Measurements from ENCODE around the gene EMC6.

EMC6 gene

DNA sequence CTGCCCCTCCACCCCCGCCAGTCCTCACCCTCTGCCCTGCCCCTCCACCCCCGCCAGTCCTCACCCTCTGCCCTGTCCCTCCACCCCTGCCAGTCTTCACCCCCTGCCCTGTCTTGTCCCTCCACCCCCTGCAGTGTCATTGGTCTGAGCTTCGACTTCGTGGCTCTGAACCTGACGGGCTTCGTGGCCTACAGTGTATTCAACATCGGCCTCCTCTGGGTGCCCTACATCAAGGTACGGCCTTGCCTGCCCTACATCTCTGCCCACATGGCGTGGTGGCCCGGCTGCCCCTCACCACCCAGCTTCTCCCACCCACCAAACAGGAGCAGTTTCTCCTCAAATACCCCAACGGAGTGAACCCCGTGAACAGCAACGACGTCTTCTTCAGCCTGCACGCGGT, 12.3 kb upstream of the EMC6 start:
- DNase-seq (ENCODE audit: low read depth in 2 of 2), result no peak

DNA sequence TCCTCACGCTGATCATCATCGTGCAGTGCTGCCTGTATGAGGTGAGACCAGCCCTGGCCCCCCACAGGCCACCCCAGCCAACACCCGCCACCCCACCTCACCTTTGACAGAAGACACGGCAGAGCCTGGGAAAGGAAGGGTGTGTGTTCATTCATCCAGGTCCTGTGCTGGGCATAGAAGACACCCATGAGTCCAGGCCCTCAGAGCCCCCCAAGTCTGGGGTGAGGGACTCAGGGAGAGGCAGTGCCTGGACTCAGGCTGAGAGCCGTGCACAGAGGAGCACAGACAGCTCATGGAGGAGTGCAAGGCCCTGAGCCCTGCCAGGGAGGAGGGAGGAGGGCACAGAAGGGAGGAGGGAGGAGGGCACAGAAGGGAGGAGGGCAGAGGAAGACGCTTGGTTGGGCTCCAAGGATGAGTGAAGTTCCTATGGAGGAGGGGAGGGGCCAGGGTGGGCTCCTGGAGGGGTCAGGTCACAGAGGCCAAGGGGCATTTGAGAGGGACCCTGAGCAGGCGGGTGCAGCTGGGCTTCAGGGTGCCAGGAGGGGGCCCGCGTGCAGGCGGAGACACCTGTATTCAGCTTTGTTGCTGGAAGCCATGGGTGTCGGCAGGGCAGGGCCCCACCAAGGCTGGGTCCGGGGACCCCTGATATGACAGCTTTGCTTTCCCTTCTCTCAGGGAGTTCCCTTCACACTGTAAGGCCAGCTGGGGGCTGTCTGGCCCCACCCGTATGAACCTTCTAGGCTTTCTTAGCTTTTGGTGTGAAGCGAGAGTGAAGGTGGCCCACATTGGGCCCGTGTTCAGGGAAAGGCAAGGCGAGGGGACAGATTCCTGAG, 11.6 kb upstream of the EMC6 start:
- no peak for DNase-seq (ENCODE audit: low read depth in 2 of 2)

DNA sequence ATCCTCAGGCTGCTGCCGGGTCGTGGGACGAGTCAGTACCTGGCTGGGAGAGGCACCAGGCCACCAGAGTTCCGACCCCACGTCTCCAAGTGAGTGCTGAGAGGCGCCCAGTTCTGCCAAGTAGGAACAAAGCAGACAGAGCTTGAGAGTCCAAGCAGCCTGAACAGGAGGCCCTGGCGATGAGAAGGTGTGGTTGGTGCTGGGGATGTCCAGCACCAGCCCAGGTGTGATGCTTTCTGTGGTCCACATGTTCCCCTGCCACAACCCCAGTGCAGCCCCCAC, 11.1 kb upstream of the EMC6 start:
- no peak for DNase-seq (ENCODE audit: low read depth in 2 of 2)

DNA sequence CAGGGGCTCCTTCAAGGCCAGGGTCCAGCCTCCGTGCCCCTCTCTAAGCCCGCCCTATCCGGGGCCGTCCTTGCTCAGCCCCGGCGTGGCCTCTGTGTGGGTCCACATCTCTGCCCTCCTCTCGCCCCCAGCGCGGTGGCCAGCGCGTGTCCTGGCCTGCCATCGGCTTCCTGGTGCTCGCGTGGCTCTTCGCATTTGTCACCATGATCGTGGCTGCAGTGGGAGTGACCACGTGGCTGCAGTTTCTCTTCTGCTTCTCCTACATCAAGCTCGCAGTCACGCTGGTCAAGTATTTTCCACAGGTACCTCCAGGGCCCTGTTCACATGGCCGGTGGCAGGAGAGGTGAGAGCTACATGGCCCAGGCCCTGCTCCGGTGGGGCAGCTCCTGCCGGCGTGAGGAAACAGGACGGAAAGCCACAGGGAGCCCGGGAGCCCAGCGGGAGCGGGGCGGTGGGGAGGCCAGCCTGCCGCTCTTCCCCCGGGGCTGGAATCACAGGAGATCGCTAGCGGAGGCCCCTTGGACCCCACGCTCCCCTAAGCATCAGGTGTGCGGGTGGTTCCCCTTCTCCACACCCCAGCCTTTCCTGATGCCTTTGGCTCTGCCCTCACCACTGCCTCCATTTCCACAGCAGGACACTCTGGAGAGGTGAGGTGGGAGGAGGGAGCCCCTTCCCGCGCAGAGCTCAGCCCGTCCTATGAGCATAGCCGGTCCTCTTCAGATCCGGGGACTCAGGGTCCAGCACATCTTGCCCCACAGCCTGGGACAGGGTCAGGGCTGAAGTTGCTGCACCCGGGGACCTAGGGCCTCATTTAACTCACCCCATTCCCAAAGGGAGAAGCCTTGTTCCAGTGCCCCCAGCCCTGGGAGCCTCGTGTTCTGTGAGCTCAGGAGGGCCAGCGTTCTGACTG, 10.5 kb upstream of the EMC6 start:
- DNase-seq (ENCODE audit: low read depth in 2 of 2), result no peak

DNA sequence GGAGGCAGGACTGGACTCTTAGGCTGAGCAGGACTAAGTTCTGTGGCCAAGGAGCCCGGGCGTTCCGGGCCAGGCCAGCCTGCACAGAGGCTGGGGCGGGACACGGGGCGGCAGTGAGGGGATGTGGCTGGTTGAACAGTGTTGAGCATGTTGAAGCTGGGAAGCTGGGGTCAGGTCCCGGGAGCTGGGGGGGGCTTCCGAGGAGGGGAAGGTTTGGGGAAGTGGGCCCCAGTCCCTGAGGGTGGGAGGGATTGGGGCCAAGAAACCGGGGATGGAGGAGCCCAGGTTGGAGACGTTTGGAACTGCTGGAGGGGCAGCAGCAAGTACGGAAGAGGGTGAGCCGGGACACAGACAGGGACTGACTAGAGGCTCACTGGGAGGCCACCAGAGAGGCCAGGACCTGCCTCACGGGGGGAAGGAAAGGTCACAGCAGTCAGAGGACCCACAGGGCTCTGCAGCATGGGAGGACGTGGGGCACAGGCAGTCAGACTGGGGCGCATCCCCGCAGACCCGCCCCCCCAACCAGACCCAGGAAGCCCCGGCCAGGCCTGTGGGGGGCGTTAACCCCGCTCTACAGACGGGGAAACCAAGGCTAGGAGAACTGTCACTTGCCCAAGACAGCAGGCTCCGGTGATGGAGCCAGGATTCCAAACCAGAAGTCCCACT, 9.7 kb upstream of the EMC6 start:
- DNase-seq (ENCODE audit: low read depth in 2 of 2), result no peak

DNA sequence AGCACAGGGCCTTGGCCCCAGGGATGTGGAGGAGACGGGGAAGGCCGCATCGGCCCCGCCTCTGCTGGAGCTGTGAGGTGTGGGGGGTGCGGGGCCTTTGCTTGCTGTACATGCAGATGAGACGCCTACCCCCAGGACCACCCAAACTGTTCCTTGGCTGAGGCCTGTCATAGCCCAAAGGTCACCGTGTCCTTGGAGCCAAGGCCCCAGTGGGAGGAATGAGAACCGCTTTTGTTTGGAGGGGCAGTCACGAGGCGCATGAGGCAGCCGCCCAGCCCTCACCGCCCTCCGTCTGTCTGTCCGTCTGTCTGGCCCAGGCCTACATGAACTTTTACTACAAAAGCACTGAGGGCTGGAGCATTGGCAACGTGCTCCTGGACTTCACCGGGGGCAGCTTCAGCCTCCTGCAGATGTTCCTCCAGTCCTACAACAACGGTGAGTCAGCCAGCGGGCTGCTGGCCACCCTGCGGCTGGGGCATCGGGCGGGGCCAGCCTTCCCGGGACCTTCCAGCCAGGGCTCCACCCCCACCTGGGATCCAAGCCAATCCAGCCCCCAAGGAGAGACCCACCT, 9.0 kb upstream of the EMC6 start:
- no peak for DNase-seq (ENCODE audit: low read depth in 2 of 2)

DNA sequence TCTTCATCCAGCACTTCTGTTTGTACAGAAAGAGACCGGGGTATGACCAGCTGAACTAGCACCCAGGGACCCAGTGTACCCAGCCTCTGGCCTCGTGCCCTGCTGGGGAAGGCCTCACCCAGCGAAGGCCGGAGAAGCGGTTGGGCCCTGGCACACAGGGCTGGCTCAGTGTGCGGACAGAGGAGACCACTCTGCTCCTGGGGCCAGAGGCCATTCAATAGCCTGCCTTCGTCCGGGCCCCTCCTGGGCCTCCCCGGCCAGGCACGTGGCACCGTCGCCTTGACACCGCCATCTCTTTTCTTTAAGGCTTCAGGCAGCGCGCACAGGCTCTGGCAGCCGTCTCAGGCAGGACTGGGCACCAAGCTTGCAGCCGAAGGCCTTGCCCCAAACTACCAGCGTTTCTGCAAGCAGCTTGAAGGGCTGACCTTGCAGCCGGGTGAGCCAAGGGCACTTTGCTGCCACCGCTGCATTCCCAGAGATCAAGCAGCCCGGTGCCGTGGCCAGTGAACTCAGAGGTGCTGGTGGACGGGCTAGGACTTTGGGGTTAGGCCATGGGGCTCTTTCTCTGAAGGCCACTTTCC, 8.2 kb upstream of the EMC6 start:
- DNase-seq (ENCODE audit: low read depth in 2 of 2), result no peak

DNA sequence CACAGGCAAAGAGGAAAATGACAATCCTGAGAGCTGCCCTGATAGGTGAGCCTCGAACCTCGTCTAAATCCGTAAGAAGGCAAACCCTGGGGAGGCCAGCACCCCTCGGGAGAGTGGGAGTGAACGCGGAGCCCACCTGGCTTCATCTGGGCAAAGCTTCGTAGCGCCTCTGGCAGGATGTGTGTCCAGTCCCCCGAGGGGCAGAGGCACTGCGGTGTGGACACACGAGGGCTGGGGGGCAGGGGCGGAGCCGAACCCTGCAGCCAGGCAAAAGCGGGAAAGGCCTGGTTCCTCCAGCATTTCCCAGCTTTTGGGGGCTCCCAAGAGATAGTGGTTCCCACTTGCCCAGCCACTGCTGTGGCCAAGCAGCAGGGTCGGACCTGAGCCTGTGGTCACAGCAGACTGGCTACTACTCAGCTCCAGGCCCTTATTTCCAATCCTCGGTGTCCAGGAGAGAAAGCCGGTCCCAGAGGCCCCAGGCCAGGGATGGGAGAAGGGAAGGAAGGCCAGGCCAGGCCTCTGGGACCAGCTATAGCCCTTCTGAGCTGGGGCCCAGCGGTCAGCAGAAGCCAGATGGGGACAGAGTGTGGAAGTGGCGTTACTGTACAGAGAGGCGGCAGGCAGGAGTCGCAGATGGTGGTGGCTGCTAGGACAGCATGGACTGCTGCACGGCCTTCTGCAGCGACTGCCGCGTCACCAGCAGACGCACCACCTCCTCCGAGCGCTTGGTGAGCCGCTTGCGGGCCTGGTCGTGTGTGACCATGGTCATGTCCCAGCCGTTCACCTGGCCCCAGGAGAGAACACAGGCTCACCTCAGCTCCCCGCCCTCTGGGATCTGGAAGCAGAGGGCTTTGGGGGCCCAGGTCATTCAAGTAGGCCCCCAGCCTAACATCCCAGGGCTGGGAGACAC, 5.3 kb upstream of the EMC6 start:
- DNase-seq (ENCODE audit: low read depth in 2 of 2), result no peak

DNA sequence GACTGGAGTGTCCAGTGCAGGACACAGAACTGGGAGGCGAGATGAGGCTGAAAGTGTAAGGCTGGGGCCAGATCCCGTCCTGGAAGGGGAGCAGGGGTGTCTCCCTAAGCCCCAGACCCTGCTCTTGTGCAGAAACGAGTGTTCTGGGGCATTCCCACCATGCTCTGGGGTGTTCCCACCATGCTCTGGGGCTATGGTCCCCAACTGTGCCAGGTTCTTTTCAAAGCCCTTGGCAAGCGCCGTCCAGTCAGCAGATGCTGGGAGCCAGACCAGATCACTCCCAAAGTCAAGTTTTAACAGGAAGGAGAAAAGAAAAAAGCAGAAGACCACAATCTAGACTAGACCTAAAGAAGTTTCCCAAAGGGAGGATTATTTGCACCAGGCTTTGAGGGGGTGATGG, 2.8 kb upstream of the EMC6 start:
- no peak for DNase-seq (ENCODE audit: low read depth in 2 of 2)

DNA sequence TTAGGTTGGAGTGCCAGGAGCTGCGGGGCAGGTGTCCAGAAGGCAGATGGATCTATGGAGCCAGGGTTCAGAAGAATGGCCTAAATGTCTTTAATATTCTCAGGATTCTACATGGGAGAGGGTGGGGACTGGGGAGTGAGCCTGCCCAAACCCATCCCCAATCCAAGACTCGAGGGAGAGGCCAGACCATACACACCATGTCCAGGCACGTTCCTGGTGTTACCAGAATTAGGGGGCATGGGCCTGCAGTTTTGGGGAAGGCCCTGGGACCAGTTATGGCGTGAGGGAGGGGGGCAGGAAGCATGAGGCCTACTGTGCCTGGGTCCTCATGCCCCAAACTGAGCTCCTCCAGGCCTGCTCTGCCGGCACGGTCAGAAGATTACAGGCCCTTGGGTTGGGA, 2.1 kb upstream of the EMC6 start:
- no peak for DNase-seq (ENCODE audit: low read depth in 2 of 2)

DNA sequence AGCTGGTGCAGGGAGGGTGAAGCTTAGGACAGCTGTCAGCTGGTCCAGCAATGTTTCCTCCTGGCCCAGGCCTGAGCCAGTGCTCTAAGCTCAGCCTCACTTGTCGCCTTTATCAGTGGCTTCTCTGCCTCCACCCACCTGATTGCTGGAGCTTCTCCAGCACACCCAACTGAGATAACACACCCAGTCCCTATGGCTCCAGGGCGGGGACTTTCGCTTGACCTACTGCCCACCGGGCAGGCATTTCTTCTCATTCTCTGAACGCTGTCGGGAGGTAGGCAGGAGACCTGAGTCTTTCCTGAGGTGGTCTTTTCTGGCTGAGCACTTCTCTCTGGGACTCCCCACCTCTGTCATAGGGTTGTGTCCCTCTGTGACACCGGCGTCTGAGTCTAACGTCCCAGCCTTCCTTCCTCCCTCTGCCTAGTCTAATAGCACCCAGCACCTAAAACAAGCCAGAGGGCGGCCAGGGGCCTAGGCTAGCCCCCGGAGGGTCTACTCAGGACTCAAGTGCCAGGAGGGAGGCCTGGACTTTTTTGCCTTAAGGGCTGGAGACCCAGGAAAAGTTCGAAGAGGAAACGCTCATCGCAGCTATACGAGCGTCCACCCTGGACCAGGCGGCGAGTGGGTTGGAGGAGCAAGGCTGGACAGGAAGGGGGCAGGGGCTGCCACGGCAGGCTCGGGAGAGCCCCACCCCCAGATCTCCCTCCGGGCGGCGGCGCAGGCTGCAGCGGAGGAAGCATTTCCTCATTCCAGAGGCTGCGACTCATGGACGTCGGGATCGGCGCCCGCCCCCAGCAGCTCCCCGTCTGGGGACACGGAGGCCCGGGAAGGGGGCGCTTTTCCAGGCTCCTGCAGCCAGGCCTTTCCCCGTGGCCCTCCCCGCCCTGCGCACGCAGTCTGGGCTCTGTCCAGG, 990 bp upstream of the EMC6 start:
- DNase-seq (ENCODE audit: low read depth in 2 of 2), result no peak

DNA sequence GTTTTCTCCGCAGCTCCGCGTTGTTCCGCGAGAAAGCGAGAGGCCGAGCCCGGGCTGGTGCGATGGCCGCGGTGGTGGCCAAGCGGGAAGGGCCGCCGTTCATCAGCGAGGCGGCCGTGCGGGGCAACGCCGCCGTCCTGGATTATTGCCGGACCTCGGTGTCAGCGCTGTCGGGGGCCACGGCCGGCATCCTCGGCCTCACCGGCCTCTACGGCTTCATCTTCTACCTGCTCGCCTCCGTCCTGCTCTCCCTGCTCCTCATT, 404 bp downstream of the EMC6 start:
- no peak for DNase-seq (ENCODE audit: low read depth in 2 of 2)

DNA sequence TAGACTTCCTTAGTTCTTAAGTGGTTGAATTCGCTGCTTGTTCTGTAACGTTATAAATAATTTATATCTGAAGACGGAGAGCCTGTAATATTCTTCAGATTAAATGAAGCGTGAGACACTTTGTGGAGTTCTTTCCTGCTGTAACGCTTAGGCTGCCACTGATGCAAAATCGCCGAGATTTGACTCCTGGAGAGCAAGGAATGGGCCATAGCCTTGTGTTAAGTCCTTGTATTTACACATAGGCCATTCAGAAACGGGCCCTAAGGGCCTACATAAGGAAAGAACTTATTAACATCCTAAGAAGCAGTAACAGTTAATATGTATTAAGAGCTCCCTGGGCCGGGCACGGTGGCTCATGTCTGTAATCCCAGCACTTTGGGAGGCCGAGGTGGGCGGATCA, 936 bp downstream of the EMC6 start:
- no peak for DNase-seq (ENCODE audit: low read depth in 2 of 2)

DNA sequence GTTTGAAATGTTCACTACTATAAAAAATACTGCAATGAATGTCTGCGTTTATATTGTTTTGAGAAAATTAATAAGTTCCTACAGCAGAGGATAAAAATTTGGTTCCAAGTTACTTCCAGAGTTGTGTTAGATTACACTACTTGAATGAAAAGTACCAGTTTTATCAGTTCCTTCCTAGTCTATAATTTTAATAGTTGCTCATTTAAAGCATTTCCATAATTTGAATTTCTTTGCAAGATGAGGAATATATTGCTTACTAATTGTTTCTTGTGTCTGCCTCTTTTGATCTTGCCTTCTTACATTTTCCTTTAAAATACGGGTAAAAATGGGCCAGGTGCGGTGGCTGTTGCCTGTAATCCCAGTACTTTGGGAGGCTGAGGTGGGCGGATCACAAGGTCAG, 4.0 kb downstream of the EMC6 start:
- no peak for DNase-seq (ENCODE audit: low read depth in 2 of 2)

DNA sequence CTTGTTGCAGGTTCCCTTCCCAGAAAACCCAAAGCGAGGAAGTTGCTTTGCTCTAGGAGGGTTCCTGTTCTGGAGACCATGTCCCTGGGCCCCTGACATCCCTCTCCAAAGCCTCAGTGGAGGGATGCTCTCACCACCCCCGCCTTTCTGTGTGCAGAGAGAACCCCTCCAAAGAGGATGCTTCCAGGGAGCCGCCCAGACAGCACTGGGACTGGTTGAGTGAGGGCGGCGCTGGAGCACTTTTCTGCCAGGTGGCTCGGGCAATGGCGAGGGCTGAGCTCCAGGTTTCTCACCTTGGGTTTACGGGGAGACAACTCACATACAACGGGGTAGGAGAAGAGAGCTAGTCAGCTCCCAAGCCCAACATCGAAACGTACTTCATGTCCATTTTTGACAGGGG, 7.3 kb downstream of the EMC6 start:
- DNase-seq (ENCODE audit: low read depth in 2 of 2), result no peak

DNA sequence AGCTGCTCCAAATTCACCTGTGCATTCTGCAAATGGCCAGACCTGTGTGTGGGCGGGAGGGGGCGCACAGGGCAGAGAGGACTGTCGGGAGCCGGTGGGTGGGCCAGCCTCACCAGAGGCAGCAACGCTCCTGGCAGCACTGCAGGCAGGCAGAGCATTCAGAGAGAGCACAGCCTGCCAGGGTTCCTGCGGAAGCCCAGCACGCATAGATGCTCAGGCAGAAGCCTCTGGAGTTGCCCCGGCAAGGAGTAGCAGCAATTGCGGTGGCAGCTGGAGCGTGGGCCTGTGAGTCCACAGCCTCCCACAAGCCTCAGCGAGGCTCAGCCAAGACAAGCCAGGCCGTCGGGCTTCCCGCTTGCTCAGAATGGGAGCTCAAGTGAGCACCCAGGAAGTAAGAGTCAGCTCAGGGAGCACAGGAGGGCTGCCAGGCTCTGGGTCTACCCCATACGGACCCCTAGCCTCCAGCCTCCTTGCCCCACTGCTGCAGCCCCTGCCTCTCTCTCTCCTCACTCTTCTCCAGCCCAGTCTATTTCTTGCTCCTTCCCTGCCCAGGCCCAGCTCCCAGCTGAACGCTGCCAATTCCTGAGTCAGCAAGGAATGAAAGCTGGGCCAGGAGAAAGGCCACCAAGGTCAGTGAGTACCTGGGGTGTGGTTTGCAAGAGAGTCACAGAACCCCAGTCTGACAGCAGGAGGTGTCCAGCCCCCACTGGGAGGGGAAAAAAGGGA, 9.6 kb downstream of the EMC6 start:
- no peak for DNase-seq (ENCODE audit: low read depth in 2 of 2)

DNA sequence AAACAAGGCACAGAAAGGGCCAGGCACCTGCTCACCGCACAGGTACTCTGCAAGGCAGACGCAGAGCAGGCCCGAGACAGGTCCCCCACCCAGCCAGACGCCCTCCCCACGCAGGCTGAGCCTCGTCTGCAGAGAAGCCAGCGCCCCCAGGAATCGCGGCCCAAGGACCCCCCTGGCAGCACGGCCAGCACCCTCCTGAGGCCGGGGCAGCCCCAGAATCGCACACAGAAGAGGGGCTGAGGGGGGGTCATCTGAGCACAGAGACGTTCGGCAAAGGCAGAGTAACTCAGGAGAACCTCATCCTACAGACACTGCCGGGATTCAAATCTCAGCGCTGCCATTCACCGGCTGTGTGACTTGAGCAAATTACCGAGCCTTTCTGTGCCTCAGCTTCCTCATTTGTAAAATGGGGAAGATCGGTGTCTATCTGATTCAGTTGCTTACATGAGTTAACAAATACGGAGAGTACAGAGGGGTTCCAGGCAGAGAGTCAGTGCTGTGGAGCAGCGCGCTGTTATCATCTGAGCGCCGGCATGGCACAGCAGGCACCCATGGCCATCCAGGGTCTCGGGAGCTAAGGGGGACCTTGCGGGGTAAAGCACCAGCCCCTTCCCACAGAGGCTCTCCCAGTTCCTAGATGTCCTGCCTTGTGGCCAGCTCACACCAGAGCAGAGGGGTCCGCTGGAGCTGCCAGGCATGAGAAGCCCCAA, 10.4 kb downstream of the EMC6 start:
- no peak for DNase-seq (ENCODE audit: low read depth in 2 of 2)

DNA sequence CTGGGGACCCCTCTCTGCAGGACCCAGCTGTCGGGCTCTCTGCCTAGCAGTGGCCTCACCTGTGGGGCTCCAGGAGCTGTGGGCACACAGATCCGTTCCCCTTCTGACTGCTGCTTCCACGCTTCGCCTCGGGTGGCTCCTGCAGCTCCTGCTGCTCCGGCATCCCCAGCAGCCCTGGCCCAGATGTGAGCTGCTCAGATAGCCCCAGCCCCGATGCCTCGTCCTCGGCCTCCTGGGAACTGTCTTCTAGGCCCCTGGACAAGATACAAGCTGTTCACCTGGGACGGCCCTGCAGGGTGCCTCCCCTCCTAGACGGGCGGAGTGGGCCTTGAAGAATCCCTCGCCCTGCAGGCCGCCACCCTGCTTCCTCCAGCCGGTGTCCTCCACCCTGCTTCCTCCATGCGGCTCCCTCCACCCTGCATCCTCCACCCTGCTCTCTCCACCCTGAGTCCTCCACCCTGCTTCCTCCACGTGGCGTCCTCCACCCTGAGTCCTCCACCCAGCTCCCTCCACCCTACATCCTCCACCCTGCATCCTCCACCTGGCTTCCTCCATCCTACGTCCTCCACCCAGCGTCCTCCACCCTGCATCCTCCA, 11.0 kb downstream of the EMC6 start:
- no peak for DNase-seq (ENCODE audit: low read depth in 2 of 2)

DNA sequence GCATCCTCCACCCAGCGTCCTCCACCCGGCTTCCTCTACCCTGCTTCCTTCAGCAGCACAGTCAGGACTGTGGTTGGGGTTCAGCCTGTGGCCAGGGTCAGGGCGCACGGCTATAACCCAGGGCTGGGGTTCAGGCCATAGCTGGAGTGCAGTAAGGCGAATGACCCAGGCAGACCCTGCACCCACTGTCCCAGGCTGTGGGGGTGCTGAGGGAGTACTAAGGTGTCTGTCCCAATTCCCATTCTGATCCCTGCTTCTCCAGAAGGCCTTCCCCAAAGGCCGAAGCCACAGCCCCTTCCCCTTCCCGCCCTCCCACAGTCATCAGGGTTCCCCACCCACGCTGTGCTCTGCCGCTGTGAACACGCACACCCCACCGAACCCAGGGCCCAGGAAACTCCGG, 12.4 kb downstream of the EMC6 start:
- DNase-seq (ENCODE audit: low read depth in 2 of 2), result no peak
